HG03060 (cell line): ENCODE data around the gene PRPF40A.
"Not testable (repeated sequence)": the region's sequence is repeated elsewhere in the genome, so short reads cannot be mapped to it uniquely, and the experiment has no call there.

Experiments
- ATAC-seq: cut with Tn5 transposase; IDR thresholded peaks from one replicate; pipeline ENCODE4 v1.9.1; 2021; ENCODE audit warnings: low read depth, moderate number of reproducible peaks; ENCODE audit not compliant: unreplicated experiment

PRPF40A gene

DNA sequence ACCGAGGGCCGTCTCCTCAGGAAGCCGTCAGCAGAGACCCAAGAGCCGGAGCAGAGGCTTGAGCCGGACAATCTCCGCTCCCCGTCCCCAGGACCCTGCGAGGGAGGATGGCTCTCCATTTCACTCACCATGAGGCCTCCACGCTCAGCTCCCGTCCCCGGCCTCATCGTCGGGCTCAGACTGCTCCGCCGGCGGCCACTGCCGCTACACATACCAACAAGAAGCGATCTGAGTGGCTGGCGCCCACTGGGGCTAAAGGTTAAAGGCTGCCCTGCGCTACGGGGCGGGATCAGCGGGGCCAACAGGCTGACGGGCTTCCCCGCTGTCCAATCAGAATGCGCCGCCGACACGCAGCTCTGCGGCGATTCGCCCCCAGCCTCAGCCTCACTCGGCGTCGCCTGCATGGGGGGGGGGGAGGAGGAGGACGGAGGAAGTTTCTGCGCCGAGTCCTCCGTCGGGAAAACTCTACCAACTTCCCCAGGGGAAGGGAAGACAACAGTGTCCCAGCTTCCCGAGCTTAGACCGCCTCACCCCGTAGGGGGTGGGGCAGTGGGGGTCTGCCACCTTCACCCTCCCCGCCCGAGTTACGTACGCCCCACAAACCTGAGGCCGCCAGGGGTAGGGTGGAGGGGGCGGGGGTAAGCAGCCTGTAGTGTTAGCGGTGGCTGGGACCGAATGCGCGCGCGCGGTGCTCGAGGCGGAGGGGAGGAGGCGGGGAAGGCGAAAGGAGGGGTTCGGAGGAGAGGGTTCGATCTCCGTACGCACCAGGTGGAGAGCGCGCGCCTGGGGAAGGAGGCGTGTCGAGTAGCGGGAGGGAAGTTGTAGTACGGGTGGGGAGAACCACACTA, at the start of gene PRPF40A:
Gene PRPF40A, minus strand, starts transcription at position 234 of the 848 bp plus-strand sequence. Its CDS starts 22 bp downstream, at position 212.
- ATAC-seq, result peak; percentile 66

DNA sequence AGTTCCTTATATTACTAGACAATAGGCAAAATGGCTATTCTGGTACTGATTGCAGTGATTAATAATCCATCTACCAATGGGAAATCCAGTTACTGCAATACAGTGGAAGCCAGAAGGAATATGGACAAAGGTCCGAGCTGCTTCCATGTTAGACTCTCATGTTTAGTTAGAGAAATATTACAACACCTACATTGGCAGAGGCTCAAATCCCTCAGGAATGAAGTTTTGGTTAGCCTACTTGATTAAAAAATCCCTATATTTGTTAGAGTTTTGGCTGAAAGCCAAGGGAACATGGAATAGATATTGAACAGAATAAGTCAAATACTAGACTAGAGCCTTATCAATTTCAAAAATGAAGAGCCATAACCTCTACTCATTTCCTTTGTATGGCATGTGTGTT, 49.7 kb upstream of the PRPF40A start:
- no peak for ATAC-seq

DNA sequence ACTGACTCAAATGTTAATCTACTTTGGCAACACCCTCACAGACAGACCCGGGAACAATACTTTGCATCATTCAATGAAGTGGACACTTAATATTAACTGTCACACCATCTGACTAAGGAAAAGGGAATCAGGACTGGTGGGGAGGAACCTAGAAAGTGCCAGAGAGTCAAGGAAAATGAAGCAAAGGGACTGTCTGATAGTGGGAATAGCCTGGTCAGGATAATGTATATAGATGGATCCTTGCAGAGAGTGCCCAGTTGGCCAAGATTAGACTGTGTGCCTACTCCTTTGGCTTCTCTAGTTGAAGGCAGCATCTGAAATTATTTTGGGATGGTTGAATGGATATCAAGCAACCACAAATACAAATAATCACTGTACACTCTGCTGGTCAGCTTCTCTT, 46.4 kb upstream of the PRPF40A start:
- ATAC-seq, result no peak

DNA sequence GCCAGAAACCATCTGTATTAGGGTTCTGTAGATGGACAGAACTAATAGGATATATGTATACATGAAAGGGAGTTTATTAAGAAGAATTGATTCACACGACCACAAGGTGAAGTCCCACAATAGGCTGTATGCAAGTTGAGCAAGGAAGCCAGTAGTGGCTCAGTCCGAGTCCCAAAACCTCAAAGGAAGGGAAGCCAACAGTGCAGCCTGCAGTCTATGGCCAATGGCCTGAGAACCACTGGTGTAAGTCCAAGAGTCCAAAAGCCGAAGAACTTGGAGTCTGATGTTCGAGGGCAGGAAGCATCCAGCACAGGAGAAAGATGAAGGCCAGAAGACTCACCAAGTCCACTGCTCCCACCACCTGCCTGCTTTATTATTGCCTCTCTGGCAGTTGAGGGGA, 45.9 kb upstream of the PRPF40A start:
- ATAC-seq, result not testable (repeated sequence)

DNA sequence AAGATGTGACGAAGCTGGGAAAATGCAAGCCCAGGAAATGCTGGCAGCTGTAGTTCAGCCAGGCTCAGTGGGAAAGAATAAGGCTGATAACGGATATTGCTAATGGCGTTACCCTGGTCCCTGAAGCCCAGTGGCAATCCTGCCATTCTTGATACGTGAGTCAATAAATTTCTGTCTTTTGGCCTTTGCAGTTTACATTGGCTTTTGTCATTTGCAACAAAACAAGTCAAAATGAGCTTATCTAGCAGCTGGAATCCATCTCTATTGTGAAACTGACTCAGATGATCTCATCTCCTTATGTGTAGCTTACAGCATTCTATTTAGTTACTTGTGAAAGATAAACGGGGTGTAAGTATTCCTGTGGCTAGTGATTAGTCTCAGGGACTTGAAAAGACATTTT, 44.9 kb upstream of the PRPF40A start:
- no peak for ATAC-seq

DNA sequence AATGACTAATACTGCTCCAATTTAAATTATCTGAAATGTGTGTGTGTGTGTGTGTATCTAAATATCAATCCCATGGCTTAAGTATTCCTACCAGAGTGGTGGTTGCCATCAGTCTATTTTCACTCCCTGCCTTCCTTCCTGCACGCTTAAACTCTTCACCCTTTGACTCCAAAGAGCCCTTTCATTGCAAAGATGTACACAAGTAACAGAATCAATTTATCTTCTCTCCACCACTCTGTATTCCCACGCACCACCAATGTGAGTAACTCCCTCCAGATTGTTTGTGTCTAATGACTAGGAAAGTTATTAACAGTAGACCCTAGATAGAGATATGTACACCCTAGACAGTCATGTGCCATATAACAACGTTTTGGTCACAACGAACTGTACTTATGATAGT, 44.0 kb upstream of the PRPF40A start:
- ATAC-seq, result no peak

DNA sequence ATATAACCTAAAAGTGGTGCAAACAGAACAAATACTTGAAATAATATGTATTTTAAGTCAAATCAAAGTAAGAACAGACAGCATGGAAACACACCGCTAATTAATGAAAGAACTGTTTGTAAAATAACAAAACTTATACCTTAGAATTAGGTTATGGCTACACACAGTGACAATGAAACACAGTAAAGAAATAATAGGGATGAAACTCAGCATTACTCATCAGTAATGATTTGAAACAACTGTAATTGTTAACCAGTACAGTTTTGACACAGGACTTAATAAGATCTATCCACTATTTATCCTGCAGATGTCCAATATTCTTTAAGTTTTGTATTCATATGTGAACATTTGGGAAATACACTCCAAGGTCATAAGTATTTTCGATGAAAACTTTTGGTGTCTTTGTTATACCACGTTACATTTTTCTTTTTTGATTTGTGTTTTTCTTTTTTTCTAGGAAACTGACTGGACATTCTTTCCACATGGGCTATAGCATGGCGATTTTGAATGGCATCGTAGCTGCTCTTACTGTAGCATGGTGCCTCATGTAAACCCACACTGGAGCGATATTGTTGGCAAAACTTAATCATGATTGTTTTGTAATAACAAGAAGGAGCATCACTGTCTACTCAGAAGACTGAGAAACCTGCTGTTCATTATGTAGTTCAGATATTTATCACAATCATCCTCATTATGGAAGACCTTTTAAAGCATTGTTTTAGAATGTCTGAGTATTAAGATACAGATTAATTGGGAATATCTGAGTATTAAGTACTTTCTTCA, 42.2 kb upstream of the PRPF40A start:
- no peak for ATAC-seq

DNA sequence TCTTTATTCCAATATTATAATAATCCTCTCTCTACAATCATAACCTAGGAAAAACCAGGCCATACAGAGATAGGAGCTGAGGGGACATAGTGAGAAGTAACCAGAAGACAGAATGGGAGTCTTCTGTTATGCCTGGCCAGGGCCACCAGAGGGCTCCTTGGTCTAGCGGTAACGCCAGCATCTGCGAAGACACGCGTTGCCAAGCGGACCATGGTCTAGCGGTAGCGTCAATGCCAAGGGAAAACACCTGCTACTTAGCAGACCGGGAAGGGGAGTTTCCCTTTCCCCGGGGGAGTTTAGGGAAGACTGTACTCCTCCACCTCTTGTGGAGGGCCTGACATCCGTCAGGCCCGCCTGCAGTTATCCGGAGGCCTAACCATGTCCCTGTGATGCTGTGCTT, 37.8 kb upstream of the PRPF40A start:
- ATAC-seq, result no peak

DNA sequence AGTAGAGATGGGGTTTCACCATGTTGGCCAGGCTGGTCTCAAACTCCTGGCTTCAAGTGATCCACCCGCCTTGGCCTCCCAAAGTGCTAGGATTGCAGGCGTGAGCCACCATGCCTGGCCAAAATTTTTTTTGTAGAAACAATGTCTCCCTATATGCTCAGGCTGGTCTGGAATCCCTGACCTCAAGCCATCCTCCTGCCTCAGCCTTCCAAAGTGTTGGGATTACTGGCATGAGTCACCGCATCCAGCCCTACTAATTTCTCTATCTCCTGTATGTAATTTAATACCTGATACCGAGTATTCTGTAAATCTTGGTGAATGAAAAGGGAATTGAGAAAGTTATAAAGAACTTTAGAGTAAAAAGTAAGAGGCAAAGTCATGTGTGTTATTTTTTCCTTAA, 30.5 kb upstream of the PRPF40A start:
- ATAC-seq, result not testable (repeated sequence)

DNA sequence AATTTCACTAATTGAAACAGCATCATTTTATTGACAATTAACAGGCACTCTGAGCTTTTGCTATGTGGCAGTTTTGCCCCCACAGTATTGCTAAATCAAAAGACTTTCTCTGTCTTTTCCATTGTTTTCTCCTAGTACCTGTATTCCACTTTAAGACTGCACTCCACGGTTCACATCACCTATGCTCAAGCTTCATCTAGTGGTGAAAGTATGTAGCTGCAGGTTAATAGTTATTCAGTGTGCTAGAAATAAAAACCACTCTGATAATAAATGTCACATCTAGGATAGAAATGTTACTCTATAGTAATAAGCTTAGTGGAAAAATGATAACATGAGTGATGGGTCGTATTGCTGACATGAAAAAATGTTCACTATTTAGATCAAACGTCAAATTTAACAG, 25.7 kb upstream of the PRPF40A start:
- peak; percentile 59 for ATAC-seq

DNA sequence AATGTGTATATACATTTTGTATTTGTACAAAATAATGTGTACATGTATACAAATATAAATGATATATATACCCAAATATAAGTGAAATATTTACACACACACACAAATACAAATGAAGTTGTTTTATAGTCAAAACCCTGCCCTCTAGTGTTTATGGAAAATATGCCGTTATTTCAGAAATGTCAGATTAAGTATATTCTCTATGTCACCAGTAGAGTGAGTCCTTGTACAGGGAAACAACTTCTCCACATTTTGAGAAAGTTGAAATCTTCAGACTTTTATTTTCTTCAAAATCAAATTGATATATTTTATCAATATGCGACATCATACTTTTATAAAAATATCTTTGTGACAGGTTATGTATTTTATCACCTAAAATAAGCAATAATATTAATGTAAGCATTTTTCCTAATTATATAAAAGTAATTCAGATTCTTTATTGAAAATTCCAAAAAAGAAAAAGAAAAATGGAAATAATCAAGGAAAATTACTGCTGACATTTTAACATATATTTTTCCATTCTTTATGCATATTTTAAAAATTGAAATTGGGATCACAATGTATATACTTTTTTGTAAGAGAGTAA, 23.6 kb upstream of the PRPF40A start:
- peak; percentile 64 for ATAC-seq

DNA sequence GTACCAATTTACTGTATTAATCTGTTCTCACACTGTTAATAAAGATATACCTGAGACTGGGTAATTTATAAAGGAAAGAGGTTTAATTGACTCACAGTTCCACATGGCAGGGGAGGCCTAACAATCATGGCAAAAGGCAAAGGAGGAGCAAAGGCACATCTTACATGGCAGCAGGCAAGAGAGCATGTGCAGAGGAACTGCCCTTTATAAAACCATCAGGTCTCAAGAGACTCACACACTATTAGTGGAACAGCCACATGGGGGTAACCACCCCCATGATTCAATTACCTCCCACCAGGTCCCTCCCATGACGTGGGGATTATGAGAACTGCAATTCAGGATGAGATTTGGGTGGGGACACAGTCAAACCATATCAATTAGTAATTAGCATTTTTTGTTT, 22.4 kb upstream of the PRPF40A start:
- not testable (repeated sequence) for ATAC-seq

DNA sequence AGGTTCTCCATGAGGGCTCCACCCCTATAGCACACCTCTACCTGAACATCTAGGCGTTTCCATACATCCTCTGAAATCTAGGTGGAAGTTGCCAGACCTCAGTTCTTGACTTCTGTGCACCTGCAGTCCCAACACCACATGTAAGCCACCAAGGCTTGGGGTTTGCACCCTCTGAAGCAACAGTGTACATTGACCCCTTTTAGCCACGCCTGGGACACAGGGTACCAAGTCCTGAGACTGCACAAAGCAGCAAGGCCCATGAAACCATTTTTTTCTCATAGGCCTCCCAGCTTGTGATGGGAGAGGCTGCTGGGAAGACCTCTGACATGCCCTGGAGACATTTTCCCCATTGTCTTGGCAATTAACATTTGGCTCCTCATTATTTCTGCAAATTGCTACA, 21.2 kb upstream of the PRPF40A start:
- ATAC-seq, result no peak

DNA sequence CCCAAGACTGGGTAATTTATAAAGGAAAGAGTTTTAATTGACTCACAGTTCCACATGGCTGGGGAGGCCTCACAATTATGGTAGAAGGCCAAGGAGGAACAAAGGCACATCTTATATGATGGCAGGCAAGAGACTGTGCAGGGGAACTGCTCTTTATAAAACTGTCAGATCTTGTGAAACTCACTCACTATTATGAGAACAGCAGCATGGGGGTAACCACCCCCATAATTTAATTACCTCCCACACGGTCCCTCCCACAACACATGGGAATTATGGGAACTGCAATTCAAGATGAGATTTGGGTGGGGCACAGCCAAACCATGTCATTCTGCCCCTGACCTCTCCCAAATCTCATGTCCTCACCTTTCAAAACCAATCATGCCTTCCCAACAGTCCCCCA, 20.2 kb upstream of the PRPF40A start:
- not testable (repeated sequence) for ATAC-seq

DNA sequence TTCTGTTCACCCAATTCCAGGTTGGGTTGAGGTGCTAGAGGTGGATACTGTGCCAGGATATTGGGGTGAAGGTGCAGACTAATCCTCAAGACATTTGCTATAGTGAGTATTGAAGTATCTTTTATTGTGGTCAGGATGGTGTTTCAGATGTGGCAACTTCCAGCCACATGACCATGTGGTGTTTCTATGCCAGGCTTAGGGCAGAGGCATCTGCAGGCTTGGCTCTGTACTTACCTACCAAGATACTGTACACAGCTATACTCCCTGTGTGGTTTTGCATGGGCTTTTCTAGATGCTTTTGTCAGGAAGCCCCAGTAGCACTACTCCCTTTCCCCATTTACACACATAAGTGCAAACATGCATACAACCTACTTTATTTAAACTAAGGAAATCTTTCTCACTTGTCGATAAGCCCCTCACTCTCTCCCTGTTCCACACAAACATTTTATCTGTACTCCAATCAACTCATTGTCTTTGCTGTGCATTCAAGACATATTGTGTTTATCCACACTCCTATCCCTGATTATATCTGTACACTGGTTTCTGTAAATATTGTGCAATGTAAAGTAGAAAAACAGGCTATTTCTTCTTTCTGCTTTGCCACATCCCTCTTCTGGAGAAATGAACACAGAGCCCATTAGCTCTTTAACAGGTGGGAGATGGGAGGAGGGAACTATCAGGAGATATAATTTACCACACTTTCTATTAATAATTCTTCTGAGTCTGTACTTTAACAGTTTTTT, 13.5 kb upstream of the PRPF40A start:
- peak; percentile 96 for ATAC-seq

DNA sequence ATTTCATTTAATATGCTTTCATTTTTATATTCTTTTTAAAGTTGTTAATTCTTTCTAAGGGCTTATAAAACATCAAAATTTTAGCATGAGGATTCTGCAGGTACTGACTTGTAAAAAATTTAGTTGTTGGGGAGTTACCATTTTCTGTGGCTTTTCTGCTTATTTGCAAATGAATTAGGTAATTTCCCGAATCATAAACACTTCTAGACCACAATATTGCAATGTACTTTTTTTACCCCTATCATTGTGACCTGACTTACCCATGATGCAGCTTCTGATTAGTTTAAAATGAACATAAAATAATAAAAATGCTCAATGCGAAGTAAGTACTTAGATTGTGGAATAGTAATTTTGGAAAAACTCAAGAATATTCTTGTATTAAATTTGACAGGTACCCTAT, 12.6 kb upstream of the PRPF40A start:
- no peak for ATAC-seq

DNA sequence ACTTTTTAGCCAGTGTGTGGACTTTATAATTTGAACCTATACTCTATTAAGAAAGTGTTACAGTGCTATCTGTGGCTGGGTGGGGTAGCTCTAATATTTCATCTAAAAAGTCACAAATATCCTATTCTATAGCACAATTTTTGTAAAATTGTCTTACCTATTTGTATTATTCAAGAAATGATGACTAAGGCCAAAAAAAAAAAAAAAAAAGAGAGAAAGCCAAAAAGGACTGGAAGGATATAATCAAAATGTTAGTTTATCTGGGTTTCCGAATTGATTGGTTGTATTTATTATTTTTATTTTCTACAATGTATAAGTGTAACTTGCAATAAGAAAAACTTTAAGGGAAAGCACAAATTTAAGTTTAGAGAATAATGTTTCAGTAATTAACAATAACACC, 6.7 kb upstream of the PRPF40A start:
- no peak for ATAC-seq

DNA sequence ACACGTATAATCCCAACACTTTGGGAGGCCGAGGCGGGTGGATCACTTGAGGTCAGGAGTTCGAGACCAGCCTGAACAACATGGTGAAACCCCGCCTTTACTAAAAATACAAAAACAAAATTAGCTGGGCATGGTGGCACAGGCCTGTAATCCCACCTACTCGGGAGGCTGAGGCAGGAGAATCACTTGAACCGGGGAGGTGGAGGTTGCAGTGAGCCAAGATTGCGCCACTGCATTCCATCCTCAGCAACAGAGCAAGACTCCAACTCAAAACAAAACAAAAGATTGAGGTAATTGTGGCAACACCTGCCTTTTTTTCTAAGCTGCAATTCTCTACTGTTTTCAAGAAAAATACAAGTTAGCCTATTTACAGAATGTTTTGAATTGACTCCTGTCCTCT, 5.4 kb upstream of the PRPF40A start:
- ATAC-seq, result not testable (repeated sequence)

DNA sequence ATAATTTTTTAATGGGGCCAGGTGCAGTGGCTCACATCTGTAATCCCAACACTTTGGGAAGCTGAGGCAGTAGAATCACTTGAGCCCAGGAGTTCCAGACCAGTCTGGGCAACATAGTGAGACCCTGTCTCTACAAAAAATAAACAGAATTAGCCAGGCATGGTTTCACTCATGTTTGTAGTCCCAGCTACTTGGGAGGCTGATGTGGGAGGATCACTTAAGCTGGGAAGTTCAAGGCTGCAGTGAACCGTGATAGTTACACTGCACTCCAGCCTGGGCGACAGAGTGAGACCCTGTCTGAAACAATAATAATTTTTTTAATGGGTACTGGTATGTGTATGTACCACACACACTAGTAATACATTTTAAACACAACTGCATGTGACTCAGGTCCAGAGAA, 3.5 kb upstream of the PRPF40A start:
- ATAC-seq, result no peak

DNA sequence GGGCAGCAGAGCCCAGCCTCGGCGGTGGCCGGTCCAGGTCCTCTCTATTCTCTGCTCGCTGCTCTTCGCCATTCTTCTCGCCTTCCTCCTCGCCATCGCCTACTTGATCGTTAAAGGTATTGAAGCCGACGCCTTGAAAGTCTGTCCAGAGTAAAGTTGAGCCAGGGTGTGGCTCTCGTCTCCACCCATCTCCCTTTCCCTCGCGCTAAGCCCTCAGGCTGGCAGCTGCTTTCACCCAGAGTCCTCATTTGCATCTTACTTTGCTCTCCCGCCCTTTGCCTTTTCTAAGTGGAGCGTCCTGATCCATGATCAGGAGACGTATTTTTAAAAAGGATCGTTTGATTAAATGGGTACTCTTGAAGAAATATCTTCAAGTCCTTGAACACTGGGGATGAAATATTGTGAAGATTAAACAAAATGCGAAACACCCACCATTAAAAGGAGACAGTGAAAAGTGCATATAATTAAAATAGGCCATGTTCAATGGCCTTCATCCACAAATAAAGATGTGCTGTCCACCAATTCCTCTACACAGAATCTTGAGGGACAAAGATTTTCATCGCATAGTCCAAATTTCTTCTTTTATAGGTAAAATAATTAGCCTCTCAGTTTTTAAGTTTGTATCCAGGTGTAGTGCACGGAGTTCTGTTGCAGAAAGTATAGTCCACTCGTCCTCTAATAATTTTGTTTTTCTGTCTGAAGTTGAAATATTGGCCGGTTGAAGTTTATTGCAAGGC, 1.8 kb upstream of the PRPF40A start:
- ATAC-seq, result peak; percentile 25
